Measurements from ENCODE around the gene TWNK. TPM values are rescaled to one million over a fixed set of nuclear protein-coding genes. Genes with fewer than 3 reads are reported as not detected.

TWNK gene
- total and polyA plus RNA-seq, 2 experiments from 2014 or later: 12.2 to 29.4 TPM

DNA sequence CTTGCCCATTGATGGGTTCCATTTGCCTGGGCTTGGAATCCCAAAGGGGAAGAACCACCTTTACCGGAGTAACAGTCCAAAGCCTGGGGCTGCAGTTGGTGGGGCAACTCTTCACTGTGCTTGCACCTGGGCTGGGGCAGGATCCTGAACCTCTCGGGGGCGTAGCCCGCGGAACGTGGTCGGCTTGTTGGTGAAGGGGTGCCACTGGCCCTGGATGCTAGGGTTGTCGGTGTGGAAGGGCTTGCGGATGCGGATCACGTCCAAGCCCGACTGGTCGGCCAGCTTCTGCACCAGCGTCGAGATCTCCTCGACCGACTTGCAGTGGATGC, 756 bp upstream of the TWNK start (continued):
- no peak for TF ChIP-seq EZH2phosphoT487 (IDR thresholded peaks at IDR 0.05; ENCODE audit: unreplicated experiment)
- TF ChIP-seq, protein P1, sequence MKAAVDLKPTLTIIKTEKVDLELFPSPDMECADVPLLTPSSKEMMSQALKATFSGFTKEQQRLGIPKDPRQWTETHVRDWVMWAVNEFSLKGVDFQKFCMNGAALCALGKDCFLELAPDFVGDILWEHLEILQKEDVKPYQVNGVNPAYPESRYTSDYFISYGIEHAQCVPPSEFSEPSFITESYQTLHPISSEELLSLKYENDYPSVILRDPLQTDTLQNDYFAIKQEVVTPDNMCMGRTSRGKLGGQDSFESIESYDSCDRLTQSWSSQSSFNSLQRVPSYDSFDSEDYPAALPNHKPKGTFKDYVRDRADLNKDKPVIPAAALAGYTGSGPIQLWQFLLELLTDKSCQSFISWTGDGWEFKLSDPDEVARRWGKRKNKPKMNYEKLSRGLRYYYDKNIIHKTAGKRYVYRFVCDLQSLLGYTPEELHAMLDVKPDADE (IDR thresholded peaks at IDR 0.05): no peak

DNA sequence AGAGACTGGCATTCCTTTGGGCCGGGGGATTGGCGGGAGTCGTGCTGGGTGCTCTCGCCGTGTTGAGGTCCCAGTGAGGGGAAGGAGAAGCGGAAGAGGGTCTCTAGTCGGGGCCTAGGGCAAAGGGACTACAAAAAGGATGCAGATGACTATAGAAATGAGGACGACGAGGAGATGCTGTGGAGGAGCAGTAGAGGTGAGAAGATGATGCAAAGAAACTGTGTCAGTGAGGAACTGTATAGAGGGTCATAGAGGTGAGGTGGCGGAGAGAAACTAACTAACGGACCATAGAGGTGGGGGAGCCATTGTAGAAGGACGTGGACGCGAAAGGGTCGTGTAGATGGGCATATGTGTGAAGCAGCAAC, 324 bp downstream of the TWNK start:
- Histone ChIP-seq H2AFZ (peak overlapping the region; percentile 99), H3F3A (replicated peaks; ENCODE audit: low read depth) (peaks cover 14% of the 10 kb centered on the region), H3K9me2 (ENCODE audit: insufficient read depth) (no peaks in the 10 kb centered on the region), H3K4me3 (peak overlapping the region; percentile 100), H3K4me1 (ENCODE audit: insufficient read depth) (no peaks in the 10 kb centered on the region), H4K20me1 (replicated peaks; ENCODE audit: insufficient read depth) (peaks cover 28% of the 10 kb centered on the region), H3K36me3 (ENCODE audit: insufficient read depth) (peaks cover 18% of the 10 kb centered on the region), H3K79me2 (replicated peaks; ENCODE audit: insufficient read depth) (peaks cover 48% of the 10 kb centered on the region), H3K27ac (ENCODE audit: low read depth) (peak overlapping the region; percentile 83), H3K4me2 (peak overlapping the region; percentile 96), H3K27me3 (ENCODE audit: insufficient read depth) (no peaks in the 10 kb centered on the region)
- Mint-ChIP-seq H3K4me1 (peaks cover 12% of the 10 kb centered on the region), H3K27ac (peak overlapping the region; percentile 97), H3K9me3 (peaks cover 2% of the 10 kb centered on the region; the same call in 1 of the 3 replicates), H3K27me3 (ENCODE audit: insufficient read depth, low read depth, poor library complexity) (peaks cover 14% of the 10 kb centered on the region), H3K36me3 (ENCODE audit: low read depth) (peaks cover 40% of the 10 kb centered on the region), H3K4me3 (peak overlapping the region; percentile 97)
- ATAC-seq (no peak; the same call in 2 of the 3 replicates), DNase-seq (ENCODE audit: low spot score) (no peak)
- TF ChIP-seq ZNF114 (CRISPR knock-in tag; IDR thresholded peaks at IDR 0.05): no peak
- TF ChIP-seq, protein P2, sequence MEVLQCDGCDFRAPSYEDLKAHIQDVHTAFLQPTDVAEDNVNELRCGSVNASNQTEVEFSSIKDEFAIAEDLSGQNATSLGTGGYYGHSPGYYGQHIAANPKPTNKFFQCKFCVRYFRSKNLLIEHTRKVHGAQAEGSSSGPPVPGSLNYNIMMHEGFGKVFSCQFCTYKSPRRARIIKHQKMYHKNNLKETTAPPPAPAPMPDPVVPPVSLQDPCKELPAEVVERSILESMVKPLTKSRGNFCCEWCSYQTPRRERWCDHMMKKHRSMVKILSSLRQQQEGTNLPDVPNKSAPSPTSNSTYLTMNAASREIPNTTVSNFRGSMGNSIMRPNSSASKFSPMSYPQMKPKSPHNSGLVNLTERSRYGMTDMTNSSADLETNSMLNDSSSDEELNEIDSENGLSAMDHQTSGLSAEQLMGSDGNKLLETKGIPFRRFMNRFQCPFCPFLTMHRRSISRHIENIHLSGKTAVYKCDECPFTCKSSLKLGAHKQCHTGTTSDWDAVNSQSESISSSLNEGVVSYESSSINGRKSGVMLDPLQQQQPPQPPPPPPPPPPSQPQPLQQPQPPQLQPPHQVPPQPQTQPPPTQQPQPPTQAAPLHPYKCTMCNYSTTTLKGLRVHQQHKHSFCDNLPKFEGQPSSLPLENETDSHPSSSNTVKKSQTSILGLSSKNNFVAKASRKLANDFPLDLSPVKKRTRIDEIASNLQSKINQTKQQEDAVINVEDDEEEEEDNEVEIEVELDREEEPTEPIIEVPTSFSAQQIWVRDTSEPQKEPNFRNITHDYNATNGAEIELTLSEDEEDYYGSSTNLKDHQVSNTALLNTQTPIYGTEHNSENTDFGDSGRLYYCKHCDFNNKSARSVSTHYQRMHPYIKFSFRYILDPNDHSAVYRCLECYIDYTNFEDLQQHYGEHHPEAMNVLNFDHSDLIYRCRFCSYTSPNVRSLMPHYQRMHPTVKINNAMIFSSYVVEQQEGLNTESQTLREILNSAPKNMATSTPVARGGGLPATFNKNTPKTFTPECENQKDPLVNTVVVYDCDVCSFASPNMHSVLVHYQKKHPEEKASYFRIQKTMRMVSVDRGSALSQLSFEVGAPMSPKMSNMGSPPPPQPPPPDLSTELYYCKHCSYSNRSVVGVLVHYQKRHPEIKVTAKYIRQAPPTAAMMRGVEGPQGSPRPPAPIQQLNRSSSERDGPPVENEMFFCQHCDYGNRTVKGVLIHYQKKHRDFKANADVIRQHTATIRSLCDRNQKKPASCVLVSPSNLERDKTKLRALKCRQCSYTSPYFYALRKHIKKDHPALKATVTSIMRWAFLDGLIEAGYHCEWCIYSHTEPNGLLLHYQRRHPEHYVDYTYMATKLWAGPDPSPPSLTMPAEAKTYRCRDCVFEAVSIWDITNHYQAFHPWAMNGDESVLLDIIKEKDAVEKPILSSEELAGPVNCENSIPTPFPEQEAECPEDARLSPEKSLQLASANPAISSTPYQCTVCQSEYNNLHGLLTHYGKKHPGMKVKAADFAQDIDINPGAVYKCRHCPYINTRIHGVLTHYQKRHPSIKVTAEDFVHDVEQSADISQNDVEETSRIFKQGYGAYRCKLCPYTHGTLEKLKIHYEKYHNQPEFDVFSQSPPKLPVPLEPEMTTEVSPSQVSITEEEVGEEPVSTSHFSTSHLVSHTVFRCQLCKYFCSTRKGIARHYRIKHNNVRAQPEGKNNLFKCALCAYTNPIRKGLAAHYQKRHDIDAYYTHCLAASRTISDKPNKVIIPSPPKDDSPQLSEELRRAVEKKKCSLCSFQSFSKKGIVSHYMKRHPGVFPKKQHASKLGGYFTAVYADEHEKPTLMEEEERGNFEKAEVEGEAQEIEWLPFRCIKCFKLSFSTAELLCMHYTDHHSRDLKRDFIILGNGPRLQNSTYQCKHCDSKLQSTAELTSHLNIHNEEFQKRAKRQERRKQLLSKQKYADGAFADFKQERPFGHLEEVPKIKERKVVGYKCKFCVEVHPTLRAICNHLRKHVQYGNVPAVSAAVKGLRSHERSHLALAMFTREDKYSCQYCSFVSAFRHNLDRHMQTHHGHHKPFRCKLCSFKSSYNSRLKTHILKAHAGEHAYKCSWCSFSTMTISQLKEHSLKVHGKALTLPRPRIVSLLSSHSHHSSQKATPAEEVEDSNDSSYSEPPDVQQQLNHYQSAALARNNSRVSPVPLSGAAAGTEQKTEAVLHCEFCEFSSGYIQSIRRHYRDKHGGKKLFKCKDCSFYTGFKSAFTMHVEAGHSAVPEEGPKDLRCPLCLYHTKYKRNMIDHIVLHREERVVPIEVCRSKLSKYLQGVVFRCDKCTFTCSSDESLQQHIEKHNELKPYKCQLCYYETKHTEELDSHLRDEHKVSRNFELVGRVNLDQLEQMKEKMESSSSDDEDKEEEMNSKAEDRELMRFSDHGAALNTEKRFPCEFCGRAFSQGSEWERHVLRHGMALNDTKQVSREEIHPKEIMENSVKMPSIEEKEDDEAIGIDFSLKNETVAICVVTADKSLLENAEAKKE (CRISPR knock-in tag; IDR thresholded peaks at IDR 0.05): no peak
- no peak for TF ChIP-seq STAT1 (IDR thresholded peaks at IDR 0.05; ENCODE audit: unreplicated experiment)
- TF ChIP-seq NANOG (IDR thresholded peaks at IDR 0.05; ENCODE audit: borderline replicate concordance): no peak
- TF ChIP-seq, protein P3, sequence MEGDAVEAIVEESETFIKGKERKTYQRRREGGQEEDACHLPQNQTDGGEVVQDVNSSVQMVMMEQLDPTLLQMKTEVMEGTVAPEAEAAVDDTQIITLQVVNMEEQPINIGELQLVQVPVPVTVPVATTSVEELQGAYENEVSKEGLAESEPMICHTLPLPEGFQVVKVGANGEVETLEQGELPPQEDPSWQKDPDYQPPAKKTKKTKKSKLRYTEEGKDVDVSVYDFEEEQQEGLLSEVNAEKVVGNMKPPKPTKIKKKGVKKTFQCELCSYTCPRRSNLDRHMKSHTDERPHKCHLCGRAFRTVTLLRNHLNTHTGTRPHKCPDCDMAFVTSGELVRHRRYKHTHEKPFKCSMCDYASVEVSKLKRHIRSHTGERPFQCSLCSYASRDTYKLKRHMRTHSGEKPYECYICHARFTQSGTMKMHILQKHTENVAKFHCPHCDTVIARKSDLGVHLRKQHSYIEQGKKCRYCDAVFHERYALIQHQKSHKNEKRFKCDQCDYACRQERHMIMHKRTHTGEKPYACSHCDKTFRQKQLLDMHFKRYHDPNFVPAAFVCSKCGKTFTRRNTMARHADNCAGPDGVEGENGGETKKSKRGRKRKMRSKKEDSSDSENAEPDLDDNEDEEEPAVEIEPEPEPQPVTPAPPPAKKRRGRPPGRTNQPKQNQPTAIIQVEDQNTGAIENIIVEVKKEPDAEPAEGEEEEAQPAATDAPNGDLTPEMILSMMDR (conservative IDR thresholded peaks at IDR 0.05; ENCODE audit: low read depth in 2 of 2): no peak
- TF ChIP-seq ZNF331 (CRISPR knock-in tag; IDR thresholded peaks at IDR 0.05; ENCODE audit: low read depth): no peak
- TF ChIP-seq, protein P4, sequence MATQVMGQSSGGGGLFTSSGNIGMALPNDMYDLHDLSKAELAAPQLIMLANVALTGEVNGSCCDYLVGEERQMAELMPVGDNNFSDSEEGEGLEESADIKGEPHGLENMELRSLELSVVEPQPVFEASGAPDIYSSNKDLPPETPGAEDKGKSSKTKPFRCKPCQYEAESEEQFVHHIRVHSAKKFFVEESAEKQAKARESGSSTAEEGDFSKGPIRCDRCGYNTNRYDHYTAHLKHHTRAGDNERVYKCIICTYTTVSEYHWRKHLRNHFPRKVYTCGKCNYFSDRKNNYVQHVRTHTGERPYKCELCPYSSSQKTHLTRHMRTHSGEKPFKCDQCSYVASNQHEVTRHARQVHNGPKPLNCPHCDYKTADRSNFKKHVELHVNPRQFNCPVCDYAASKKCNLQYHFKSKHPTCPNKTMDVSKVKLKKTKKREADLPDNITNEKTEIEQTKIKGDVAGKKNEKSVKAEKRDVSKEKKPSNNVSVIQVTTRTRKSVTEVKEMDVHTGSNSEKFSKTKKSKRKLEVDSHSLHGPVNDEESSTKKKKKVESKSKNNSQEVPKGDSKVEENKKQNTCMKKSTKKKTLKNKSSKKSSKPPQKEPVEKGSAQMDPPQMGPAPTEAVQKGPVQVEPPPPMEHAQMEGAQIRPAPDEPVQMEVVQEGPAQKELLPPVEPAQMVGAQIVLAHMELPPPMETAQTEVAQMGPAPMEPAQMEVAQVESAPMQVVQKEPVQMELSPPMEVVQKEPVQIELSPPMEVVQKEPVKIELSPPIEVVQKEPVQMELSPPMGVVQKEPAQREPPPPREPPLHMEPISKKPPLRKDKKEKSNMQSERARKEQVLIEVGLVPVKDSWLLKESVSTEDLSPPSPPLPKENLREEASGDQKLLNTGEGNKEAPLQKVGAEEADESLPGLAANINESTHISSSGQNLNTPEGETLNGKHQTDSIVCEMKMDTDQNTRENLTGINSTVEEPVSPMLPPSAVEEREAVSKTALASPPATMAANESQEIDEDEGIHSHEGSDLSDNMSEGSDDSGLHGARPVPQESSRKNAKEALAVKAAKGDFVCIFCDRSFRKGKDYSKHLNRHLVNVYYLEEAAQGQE (IDR thresholded peaks at IDR 0.05; ENCODE audit: unreplicated experiment): no peak
- no peak for TF ChIP-seq EZH2 (IDR thresholded peaks at IDR 0.05; ENCODE audit: low read depth, unreplicated experiment)
- TF ChIP-seq EZH2phosphoT487 (IDR thresholded peaks at IDR 0.05; ENCODE audit: unreplicated experiment): no peak
- no peak for TF ChIP-seq JUNB (IDR thresholded peaks at IDR 0.05; ENCODE audit: unreplicated experiment)
- no peak for TF ChIP-seq CREB1 (CRISPR knock-in tag; IDR thresholded peaks at IDR 0.05; ENCODE audit: low read depth)
- no peak for TF ChIP-seq POLR2AphosphoS5 (IDR thresholded peaks at IDR 0.05; ENCODE audit: low read depth)

All from GM23338 (cell line).